Cerebellar nuclear complex (tissue), 1 donor: ENCODE data around the gene PNMA8B.
"Not testable (repeated sequence)": the region's sequence is repeated elsewhere in the genome, so short reads cannot be mapped to it uniquely, and the experiment has no call there.

ENCODE experiments used
- DNase-seq, 2 experiments: peaks; one replicate each; lab custom pipeline; 2025; lab: John Stamatoyannopoulos, UW

Gene PNMA8B

DNA sequence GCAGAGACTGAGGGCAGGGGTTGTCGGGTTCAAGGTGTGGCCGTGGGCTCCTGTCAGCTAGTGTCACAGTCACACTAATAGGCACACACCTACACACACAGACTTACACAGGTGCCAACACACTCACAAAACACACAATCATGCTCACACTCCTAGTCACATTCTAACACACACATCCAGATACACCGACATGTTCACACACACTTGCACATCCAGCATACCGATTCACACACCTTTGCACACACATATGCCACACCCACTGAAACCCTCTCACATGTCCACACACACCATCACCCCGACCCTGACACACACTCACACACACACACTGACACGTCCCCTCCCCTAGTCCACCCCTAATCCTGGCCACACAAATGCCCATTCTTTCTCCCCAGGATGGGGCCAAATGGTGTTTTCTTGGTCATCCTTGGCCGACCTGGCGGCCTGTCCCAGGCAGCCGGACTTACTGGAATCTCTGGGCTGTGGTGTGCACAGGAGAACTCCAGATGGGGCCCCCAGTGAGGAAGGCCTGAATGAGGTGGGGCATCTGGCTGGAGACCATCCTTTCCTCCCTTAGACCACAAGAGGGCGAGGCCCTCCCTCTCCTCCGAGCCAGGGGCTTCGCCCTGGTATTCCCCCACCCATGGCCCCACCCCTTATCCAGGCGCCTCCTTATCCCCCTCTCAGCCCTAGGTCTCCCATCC is 19.1 kb upstream of the PNMA8B start:
- DNase-seq = no peak

DNA sequence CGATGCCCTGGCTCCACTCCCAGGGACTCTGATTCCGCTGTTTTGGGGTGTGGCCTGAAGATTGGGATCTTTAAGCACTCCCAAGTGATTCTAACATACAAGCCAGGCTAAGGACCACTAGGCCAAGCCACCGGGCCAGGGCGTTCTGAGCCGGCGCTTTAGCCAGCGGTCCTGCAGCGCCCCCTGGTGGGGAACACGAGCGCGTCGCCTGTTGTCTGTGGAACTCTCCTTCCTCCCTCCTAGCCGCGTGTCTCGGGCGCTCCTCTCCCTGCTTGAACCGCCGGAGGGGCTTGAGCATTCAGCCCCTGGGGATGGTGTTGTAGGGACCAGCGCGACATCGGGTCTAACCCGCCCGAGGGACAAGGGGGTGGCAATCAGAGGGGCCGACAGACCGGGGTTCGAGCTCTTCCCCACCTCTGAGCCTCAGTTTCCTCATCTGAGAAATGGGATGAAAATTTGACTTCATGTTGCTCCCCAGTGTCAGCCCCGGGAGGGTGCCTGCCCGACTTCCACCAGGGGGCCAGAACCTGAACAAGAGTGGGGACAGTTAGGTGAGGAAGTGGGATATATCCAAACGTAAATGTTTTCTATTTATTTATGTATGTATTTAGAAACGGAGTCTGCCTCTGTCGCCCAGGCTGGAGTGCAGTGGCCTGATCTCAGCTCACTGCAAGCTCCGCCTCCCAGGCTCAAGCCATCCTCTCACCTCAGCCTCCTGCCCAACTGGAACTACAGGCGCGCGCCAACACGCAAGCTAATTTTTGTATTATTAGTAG is 18.0 kb upstream of the PNMA8B start:
- no peak for DNase-seq

DNA sequence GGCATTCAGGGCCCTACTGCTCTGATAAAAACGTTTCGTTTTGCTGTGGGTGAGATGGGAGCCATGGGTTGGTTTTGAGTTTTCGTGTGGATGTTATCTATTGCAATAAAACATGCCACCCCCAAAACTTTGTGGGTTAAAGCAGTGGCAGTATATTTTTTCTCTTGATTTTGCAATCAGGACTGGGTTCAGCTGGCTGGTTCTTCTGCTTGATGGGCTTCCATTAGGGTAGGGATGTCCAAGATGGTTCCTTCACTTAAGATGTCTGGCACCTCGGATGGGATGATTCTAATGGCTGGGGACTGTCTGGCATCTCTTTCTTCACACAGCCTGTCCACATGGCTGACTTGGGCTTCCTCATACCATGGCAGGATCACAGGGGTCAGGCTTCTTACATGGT is 15.6 kb upstream of the PNMA8B start:
- DNase-seq = no peak

DNA sequence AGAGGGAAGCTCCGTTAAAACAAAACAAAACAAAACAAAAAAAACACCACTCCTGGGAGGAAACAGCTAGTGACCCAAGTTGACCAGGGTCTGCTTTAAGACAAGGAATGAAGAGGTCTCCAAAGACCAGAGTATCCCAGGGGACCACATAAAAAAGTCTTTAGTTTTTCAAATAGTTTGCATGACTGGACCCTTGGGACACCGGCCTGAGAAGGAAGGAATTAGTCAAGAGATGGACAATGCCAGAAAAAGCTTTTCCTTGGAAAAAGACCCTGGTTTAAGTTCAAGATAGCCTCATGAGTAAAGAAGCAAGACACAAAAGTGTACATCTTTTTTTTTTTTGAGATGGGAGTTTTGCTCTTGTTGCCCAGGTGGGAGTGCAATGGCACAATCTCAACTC is 12.5 kb upstream of the PNMA8B start:
- no peak for DNase-seq

DNA sequence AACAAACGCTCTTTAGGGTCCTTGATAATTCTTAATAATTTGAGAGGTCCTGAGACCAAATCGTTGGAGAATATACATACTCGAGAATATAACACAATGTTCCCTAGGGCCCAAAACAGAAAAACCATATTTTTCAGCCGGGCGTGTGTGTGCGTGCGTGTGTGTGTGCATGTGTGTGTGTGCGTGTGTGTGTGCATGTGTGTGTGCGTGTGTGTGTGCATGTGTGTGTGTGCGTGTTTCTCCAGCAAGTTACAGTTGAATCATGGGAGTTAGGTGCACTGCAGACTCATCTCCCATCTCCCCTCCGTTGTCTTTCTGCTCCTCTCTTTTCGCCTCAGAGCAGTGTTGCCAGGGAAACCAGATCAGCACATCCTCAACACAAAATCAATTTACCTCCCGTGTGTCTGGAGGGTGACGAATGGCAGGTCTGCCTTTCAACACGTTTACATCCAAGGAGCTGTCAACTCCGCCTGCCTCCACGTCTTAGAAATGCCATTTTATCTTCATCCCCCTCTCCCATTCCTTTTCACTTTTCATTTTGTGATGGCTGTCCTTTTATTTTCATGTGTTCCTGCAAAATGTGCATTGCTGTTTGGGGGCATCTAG is 8.3 kb upstream of the PNMA8B start:
- no peak for DNase-seq

DNA sequence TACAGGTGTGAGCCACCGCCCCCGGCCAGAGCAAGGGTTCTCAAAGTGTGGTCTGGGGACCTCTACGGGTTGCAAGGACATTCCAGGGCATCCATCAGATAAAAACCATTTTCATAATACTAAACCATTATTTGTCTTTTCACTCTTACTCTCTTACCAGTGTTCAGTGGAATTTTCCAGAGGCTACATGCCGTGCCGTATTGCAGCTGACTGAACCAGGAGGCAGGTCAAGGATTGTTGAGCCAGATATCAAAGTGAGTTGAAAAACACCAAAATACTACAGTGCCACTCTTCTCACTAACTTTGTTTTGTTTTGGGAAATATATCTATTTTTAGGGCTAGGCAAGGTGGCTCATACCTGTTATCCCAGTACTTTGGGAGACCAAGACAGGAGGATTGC is 7.2 kb upstream of the PNMA8B start:
- DNase-seq = no peak

DNA sequence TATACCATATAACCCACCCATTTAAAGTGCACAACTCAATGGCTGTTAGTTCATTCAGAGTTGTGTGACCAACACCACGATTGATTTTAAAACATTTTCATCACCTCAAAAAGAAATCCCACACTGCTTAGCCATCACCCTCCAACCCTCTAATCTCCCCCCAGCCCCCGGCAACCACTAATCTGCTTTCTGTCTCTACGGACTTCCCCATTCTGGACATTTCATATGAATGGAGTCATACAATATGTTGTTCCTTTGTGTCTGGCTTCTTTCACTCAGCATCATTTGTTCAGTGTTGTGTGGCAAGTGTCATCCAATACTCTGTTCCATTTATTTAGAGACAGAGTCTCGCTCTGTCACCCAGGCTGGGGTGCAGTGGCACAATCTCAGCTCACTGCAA is 4.0 kb upstream of the PNMA8B start:
- DNase-seq = no peak

DNA sequence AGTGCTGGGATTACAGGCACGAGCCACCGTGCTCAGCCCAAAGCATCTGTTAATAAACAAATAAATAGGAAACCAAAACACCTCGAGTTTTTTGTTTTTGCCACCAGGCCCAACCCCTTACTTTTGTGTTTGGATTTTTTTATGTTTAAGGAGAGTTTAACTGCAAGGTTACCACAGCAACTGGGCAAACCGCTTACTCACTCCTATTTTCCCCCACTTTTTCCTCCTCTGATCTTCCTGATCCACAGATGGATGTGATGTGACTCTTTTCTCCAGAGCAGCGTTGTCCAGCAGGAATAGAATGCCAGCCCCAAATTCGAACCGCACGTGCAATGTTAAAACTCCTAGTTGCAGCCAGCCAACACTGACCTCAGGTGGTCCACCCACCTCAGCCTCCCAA is 2.1 kb upstream of the PNMA8B start:
- DNase-seq = no peak

DNA sequence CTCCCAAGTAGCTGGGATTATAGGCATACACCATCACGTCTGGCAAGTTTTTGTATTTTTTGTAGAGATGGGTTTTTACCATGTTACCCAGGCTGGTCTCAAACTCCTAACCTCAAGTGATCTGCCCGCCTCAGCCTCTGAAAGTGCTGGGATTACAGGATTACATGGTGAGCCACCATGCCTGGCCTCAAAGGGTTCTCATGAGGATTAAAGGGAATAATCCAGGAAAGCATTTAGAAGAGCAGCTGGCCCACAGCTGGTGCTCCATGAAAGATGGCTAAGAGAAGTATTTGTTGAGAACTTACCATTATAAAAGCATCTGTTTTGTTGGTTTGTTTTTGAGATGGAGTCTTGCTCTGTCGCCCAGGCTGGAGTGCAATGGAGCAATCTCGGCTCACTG is 1.2 kb upstream of the PNMA8B start:
- DNase-seq = not testable (repeated sequence)

DNA sequence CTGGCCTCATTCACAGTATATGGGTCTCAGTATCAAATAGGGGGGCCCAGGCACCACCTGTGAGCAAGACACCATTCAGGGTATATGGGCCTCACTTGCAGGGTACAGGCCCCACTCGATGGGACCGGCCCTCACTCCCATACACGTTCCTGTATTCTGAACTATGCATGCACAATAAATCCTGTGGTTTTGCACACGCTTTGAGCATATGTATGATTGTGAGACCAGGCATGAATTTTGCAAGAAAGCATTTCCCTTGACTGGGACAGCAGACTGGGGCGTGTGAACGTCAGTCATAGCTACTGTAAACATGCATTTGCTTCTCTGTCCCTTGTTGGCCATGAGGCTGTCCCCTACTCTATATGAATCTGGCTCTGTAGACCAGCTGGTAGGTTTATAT is 637 bp upstream of the PNMA8B start:
- no peak for DNase-seq

DNA sequence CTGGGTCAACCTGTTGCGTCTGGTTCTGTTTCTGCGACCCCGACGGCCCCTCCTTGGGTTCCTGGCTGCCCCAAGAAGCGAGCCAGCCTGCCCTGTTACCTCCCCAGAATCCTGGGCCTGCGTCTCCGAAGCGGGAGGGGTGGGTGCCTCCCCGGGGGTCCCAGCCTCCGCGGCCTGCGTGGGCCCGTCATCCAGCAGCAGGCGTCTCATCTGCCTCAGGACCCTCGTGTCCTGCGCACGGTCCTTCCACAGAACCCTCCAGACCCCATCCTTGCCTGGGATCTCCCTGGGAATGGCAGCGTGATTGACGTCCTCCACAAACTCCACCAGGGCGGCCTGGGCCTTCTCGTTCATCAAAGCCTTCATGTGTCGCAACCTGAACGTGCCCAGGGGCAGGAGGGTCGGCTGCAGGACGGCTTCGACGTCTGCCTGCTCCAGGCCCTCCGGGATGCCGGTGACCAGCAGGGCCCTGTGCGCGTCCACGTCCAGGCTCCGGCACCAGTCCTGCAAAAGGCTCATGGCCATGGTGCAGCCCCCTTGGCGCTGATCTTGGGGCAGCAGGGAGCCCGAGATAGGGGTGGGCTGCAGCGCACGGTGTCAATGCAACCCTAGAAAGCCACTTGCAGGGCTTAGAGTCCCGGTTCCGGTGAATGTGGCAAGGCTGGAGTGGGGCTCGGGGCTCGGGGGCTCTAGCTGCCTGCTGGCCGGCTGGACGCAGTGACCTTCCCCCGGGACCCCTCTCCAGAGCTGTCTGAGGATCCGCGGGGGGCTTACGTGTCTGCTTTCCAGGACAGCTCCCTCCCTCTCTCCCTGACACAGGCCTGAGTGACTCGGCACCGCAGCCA is 504 bp downstream of the PNMA8B start:
- DNase-seq = no peak

DNA sequence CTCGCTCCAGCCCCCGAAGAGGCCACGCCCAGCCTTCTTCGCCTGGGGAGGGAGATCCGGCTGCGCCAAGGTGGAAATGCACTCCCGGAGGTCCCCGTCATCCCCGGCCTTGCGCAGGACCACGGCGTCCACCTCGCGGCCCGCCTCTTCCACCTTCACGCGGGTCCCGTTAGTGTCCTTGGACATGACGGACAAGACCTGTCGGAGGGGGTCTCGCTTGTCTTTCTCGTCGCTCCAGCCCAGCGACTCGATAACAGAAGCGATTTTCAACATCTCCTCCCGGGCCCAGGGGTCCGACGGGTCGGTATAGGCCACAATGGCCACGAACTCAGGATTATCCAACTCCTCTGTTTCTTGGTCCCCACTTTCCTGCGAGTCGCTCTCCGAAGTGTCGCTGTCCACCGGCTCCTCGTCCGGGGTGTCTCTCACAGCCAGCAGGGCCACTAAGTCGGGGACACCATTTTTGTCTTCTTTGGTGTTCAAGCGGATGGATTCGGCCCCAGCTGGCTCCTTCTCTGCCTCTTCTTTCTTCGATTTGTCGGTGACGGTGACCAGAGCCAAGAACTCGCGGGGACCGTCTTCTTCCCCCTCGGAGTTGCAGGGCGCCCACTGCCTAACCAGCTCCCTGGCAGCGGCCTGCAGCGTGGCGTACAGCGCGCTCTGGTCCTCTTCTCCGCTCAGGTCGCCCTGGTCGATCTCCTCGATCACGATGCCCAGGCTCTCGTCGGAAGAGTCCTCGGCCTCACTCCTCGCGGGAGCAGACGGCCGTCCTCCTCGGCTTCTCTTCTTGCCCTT is 1.3 kb downstream of the PNMA8B start:
- DNase-seq = no peak

DNA sequence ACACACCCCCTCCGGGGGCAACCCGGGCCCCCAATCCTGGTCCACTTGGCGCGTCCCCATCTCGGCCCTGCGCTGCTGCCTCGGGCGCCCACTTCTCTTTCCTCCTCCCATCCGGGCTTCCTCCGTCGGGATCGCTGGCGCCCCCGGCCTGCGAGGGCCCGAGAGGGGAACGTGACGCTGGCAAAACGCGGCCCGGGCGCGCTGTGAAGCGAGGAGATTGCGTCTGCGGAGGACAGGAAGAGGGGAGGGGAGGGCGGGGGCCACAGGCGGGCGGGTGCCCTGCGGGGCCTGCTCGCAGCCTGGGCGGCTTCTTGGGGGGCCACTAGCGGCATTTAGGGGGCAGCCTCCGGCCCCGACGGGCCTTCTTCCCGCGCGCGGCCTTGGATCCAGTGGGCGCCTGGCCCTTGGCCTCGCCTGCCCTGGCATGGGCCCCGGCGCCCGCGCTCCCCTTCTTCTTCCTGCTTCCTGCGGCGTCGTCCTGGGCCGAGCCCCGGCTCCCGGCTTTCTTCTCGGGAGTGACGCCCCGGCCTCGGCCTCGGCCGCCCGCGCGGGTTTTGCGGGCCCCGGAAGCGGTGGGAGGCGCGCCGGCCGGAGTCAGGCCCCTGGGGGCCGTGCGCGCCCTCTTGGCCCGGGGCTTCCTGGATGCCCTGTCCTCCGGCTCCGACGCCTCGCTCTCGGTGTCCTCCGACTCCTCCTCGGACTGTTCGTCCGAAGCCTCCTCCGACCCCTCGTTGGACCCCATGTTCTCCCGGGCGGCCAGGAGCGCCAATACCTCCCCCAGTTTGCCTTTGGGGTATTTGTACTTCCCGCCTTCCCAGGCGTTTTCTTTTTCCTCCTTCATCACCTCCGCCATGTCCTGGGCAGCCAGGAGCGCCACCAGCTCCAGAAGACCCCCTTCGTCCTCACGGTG is 2.2 kb downstream of the PNMA8B start:
- no peak for DNase-seq

DNA sequence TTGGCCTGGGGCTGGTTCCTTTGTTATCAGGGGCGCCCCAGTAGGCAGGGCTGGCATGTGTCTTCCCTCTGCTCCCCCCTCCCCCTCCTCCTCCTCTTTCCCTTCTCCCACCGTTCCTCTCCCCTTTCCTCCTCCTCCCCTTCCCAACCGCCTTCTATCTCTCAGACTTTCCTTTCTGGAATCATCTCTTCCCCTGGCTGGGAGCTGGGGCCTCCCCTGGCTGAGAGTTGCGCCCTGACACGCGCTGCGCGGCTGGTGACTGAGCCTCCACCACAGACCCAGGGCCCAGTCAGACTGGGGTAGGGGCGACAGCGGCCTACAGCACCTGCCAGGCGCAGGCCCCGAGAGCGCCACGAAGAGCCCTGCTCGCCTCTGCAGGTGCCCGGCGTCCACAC is 2.8 kb downstream of the PNMA8B start:
- no peak for DNase-seq

DNA sequence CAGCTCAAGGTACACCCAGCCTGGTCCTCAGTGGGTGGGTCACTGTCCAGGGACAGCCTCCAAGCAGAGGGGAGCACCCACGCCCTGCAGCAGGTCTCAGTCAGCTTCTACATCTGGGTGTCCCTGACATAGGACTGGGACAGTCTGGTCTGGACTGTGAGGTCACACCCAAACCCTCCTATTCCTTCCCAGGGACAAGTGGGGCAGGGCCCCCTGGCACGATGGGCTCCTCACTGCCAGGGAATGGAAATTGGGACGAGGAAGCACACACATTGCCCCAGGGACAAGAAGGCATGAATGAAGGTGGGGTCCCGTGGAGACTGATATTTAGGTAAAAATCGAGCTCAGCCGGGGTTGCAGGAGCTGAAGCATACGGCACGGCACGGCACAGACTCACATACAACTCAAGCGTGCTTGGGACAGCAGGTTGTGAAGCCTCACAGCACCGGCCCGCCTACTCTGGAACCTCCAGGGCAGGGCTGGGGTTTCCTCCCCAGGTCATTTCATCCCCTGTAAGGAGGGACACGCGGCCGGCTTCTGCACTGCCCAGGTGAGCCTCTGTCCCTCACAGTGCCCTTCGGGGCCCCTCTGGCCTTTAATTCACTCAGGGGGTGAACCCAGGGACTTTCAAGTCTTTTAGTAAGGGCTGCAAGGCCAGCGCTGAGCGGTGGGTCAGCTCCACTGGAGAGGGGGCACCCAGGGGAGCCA is 3.5 kb downstream of the PNMA8B start:
- DNase-seq = no peak

DNA sequence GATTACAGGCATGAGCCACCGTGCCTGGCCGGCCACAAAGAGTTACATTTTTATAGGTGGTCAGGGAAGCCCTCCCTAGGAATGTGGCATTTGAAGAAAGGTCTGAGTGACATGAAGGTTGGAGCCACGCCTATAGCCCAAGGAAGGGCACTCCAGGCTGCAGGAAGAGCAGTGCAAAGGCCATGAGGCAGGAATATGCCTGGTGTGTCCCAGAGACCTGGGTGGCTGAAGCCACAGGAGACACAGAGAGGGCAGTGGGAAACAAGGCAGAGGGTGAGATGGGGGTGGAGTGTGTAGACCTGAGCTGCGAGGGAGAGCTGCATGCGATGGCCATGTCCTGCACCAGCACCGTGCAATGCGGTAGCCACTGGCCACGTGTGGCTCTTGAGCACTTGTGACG is 4.9 kb downstream of the PNMA8B start:
- no peak for DNase-seq

DNA sequence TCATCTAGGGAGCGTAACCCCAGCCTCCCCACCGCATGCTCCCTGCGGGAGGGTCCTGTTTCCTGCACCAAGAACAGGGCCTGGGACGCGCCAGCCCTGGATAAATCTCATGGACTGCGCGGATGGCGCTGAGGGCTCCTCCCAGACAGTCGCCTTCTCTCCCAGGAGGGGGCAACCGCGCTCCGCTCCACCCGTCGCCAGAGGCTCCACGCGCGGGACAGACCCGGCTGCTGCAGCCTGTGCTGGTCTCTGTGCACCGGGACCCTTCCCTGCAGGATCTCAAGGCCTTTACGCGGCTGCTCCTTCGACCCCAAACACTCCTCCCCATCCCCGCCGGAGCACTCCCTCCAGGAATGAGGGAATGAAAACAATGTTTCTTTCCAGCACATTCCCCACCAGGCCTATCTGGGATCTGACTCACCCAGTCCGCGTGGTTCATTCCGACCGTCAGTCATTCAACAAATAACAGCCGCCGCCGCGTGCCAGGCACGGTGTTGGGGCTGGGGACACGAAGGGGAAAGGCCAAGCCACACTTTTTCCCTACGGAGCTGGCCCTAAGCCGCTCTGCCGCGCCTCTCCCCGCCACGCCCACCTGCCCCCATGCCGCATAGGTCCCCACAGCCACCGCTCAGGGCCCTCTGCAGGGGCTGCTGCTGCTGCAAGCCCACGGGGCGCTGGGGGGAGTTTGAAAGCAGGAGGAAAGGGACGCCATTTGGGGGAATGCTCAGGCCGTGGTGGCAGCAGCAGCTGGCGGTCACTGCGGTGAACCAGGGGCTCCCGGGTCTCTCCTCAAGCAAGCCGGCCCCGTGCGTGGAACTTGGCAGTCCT is 6.0 kb downstream of the PNMA8B start:
- DNase-seq = no peak

DNA sequence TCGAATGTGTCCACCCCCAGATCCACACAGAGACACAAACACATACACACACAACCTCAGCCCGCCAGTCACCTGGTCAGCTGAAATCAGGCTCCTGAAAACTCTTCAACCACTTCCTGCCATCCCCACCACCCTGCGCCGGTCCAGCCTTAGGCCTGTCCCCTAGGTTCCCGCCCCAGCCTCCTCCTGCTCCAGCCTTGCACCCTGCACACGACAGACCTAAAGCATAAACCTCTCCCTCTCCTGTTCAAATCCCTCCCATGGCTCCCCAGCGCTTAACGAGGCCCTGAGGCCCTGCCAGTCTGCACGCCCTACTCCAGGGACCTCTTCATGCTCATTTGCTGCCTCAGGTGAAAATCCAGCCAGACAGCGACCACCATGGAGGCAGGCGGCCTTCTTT is 7.1 kb downstream of the PNMA8B start:
- no peak for DNase-seq
